Measurements from ENCODE around the gene NCKAP5. TPM values are rescaled to one million over a fixed set of nuclear protein-coding genes. Genes with fewer than 3 reads are reported as not detected.

Gene NCKAP5
- total RNA-seq, 3 donors from 2014 or later = 1.9 to 6.3 (median 2.3) TPM

DNA sequence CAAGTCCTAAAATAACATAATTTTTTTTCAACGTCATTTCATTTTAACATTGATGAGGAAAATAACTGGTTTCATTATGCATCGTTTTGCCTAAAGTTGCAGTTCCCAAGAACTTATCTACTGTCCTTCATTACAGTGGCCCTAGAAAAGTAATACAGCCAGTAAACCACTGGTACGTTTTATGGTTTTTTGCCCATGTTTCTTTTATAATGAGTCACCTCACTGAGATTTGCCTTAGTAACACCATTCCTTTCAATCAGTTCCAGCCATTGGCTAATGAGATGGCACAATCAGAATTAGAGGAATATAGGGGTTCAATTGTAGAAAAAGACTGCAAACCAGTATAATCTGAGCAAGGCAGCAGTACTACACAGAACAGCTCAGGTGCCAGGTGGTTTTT, 475.7 kb downstream of the NCKAP5 start:
- TF ChIP-seq, protein P1, sequence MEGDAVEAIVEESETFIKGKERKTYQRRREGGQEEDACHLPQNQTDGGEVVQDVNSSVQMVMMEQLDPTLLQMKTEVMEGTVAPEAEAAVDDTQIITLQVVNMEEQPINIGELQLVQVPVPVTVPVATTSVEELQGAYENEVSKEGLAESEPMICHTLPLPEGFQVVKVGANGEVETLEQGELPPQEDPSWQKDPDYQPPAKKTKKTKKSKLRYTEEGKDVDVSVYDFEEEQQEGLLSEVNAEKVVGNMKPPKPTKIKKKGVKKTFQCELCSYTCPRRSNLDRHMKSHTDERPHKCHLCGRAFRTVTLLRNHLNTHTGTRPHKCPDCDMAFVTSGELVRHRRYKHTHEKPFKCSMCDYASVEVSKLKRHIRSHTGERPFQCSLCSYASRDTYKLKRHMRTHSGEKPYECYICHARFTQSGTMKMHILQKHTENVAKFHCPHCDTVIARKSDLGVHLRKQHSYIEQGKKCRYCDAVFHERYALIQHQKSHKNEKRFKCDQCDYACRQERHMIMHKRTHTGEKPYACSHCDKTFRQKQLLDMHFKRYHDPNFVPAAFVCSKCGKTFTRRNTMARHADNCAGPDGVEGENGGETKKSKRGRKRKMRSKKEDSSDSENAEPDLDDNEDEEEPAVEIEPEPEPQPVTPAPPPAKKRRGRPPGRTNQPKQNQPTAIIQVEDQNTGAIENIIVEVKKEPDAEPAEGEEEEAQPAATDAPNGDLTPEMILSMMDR (IDR thresholded peaks at IDR 0.05) = no peak
- no peak overlapping the region for H3K4me3 ChIP-seq
- no peaks in the 10 kb centered on the region for H3K9me3 ChIP-seq
- intact Hi-C loops (cut with DNase I, micrococcal nuclease) = no loop called here
- ATAC-seq (no peak), DNase-seq (no peak)
- no peaks in the 10 kb centered on the region for H3K4me1 ChIP-seq (ENCODE audit: low read depth)
- no peaks in the 10 kb centered on the region for H3K36me3 ChIP-seq (ENCODE audit: low read depth)

DNA sequence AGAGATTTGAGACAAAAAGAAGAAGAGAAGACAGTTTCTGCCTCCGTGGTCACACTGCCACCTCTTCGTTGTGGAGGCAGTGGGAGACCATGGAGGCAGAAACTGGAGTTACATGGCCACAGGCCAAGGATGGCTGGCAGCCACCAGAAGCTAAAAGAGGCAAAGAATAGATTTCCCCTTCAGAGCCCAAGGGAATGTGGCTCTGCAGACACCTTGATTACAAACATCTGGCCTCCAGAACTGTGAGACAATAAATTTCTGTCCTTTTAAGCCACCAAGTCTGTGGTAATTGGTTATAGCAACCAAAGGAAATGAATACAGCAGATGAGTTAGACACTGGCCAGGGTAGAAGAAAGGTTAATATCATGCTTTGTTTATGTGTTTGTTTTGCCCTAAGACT, 477.9 kb downstream of the NCKAP5 start:
- H3K36me3 ChIP-seq (ENCODE audit: low read depth) = no peaks in the 10 kb centered on the region
- no peak overlapping the region for H3K4me3 ChIP-seq
- intact Hi-C loops (cut with DNase I, micrococcal nuclease) = no loop called here
- TF ChIP-seq, protein P1 (IDR thresholded peaks at IDR 0.05) = no peak
- no peaks in the 10 kb centered on the region for H3K4me1 ChIP-seq (ENCODE audit: low read depth)
- H3K9me3 ChIP-seq = no peaks in the 10 kb centered on the region
- no peak for DNase-seq
- no peak for ATAC-seq

DNA sequence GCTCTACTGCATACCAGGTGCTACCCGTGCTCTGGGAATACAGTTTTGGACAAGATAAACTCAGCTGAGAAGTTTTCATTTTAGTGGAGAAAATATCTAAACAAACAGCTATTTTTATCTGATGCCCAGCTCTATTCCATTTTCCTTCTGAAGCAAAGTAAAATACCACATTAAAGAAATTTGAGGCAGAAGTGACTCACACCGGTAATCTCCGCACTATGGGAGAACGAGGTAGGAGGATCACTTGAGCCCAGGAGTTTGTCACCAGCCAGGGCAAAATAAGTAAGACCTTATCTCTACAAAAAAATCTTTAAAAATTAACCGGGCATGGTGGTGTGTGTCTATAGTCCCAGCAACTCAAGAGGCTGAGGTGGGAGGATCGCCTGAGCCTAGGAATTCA, 482.1 kb downstream of the NCKAP5 start:
- no peaks in the 10 kb centered on the region for H3K4me1 ChIP-seq (ENCODE audit: low read depth)
- no peaks in the 10 kb centered on the region for H3K36me3 ChIP-seq (ENCODE audit: low read depth)
- H3K9me3 ChIP-seq = no peaks in the 10 kb centered on the region
- ATAC-seq (no peak), DNase-seq (no peak)
- H3K4me3 ChIP-seq = no peak overlapping the region
- TF ChIP-seq, protein P1 (IDR thresholded peaks at IDR 0.05) = no peak
- intact Hi-C loops (cut with DNase I, micrococcal nuclease) = no loop called here

DNA sequence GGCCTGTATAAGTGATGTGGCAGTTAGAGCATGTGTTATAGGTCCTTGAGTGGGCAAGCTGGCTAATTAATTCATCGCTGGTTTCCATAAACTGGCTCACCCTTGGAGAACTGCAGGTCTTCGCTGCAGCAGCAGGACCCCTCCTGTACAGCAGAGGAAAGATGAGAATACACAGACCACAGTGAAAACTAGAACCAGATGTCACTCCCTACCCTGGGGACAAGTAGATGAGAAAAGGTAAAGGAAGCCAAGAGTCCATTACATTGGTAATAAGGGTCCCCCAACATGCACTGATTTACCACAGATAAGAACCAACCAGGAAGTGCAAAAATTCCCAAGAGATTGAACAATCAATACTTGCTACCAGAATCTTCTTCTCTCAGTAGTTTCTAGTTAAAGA, 482.6 kb downstream of the NCKAP5 start:
- intact Hi-C loops (cut with DNase I, micrococcal nuclease) = no loop called here

DNA sequence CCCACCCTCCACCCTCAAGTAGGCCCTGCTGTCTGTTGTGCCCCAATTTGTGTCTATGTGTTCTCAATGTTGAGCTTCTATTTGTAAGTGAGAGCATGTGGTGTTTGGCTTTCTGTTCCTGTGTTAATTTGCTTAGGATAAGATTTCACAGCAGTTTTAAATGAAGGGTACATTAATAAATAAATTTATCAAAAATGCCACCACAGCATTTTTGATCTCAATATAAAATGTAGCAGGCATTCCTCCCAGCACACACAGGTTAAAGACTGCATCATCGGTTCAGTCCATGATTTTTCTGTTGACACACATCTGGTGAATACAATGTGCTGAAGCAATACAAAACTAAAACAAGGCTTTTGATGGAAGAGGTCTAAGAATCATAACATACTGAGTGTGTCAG, 486.2 kb downstream of the NCKAP5 start:
- Histone ChIP-seq H3K4me3 (no peak overlapping the region), H3K36me3 (ENCODE audit: low read depth) (no peaks in the 10 kb centered on the region), H3K9me3 (no peaks in the 10 kb centered on the region), H3K4me1 (ENCODE audit: low read depth) (no peaks in the 10 kb centered on the region)
- no peak for DNase-seq
- TF ChIP-seq, protein P1 (IDR thresholded peaks at IDR 0.05) = no peak
- ATAC-seq = no peak
- intact Hi-C loops (cut with DNase I, micrococcal nuclease) = no loop called here

More for the DNA sequence above, 482.6 kb downstream of the NCKAP5 start:
- Histone ChIP-seq H3K4me3 (no peak overlapping the region), H3K9me3 (no peaks in the 10 kb centered on the region), H3K36me3 (ENCODE audit: low read depth) (no peaks in the 10 kb centered on the region), H3K4me1 (ENCODE audit: low read depth) (no peaks in the 10 kb centered on the region)
- TF ChIP-seq, protein P1 (IDR thresholded peaks at IDR 0.05) = no peak
- DNase-seq = no peak
- no peak for ATAC-seq

DNA sequence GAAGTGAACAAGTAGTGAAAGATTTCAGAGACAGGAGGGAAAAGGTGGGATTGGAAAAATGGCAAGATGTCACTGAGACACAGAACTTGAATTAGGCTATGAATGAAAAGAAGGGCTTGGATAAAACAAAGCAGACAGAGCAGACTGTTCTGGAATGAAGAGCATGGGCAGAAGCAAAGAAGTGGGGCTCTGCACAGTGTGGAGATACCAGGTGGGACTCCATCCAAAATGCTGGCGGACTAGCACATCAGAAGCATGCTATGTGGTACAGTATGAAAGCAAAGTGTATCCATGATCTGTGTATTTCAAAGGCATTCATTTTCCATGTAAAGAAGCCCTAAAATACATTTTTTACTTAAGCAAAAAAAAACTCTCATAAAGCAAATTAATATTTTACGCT, 487.4 kb downstream of the NCKAP5 start:
- no peak for DNase-seq
- intact Hi-C loops (cut with DNase I, micrococcal nuclease) = no loop called here
- no peaks in the 10 kb centered on the region for H3K4me1 ChIP-seq (ENCODE audit: low read depth)

More for the DNA sequence above, 487.4 kb downstream of the NCKAP5 start:
- no peak for ATAC-seq
- TF ChIP-seq, protein P1 (IDR thresholded peaks at IDR 0.05) = no peak
- H3K4me3 ChIP-seq = no peak overlapping the region
- no peaks in the 10 kb centered on the region for H3K36me3 ChIP-seq (ENCODE audit: low read depth)
- H3K9me3 ChIP-seq = no peaks in the 10 kb centered on the region
